GM20431 (cell line): ENCODE measurements around the gene LCN12.

Source experiments
- in situ Hi-C: fragments of 300-500 bp; cut with MseI, MboI; formaldehyde crosslinking; loops from one replicate; pipeline ENCODE4 v1.15.0; 2020; ENCODE audit warnings: low sequenced_read_pairs; ENCODE audit not compliant: unreplicated experiment

Gene LCN12

GRCh38 chr9:136956604-136957003, 4.5 kb downstream of the LCN12 start:
- in situ Hi-C loops: no loop called here

- in situ Hi-C loops: no loop called here
These were observed 5.4 kb downstream of the LCN12 start for GRCh38 chr9:136957461-136957860.

GRCh38 chr9:136957901-136958300, 5.8 kb downstream of the LCN12 start:
- in situ Hi-C loops: no loop called here

GRCh38 chr9:136958473-136958872, 6.4 kb downstream of the LCN12 start:
- in situ Hi-C loops: no loop called here

- in situ Hi-C loops: no loop called here
These were observed 7.1 kb downstream of the LCN12 start for GRCh38 chr9:136958898-136959850.

- in situ Hi-C loops: no loop called here
These were observed 8.3 kb downstream of the LCN12 start for GRCh38 chr9:136960212-136960937.

GRCh38 chr9:136960938-136961275, 8.8 kb downstream of the LCN12 start:
- in situ Hi-C loops: no loop called here

- in situ Hi-C loops: no loop called here
These were observed 9.4 kb downstream of the LCN12 start for GRCh38 chr9:136961279-136962065.

- in situ Hi-C loops: no loop called here
These were observed 10.1 kb downstream of the LCN12 start for GRCh38 chr9:136962163-136962562.

GRCh38 chr9:136962701-136963248, 10.7 kb downstream of the LCN12 start:
- in situ Hi-C loops: no loop called here

- in situ Hi-C loops: no loop called here
These were observed 11.3 kb downstream of the LCN12 start for GRCh38 chr9:136963341-136963740.

GRCh38 chr9:136963751-136964150, 11.7 kb downstream of the LCN12 start:
- in situ Hi-C loops: no loop called here

GRCh38 chr9:136964171-136964689, 12.2 kb downstream of the LCN12 start:
- in situ Hi-C loops: no loop called here

GRCh38 chr9:136964833-136965422, 12.9 kb downstream of the LCN12 start:
- in situ Hi-C loops: no loop called here

- in situ Hi-C loops: no loop called here
These were observed 13.9 kb downstream of the LCN12 start for GRCh38 chr9:136965771-136966484.

- in situ Hi-C loops: no loop called here
These were observed 16.5 kb downstream of the LCN12 start for GRCh38 chr9:136968333-136969127.

GRCh38 chr9:136969150-136969549, 17.1 kb downstream of the LCN12 start:
- in situ Hi-C loops: no loop called here

GRCh38 chr9:136969774-136970173, 17.7 kb downstream of the LCN12 start:
- in situ Hi-C loops: no loop called here
